ENCODE measurements around the gene PPP2R3A.
"Not testable (repeated sequence)": the region's sequence is repeated elsewhere in the genome, so short reads cannot be mapped to it uniquely, and the experiment has no call there.

PPP2R3A gene

GRCh38 chr3:136187868-136188267 lies 222.3 kb downstream of the PPP2R3A start:
- DNase-seq = no peak
- Mint-ChIP-seq H3K4me3 (no peak overlapping the region), H3K4me1 (peaks cover 83% of the 10 kb centered on the region), H3K27me3 (no peaks in the 10 kb centered on the region), H3K9me3 (no peaks in the 10 kb centered on the region), H3K27ac (no peak overlapping the region), H3K36me3 (peaks cover 30% of the 10 kb centered on the region)
- CTCF ChIA-PET = no interaction called here

GRCh38 chr3:136189043-136189442 lies 223.5 kb downstream of the PPP2R3A start:
- H3K27me3 Mint-ChIP-seq = no peaks in the 10 kb centered on the region

GRCh38 chr3:136189859-136190617 lies 224.5 kb downstream of the PPP2R3A start:
- CTCF ChIA-PET = no interaction called here
- Mint-ChIP-seq H3K4me1 (peaks cover 68% of the 10 kb centered on the region), H3K4me3 (no peak overlapping the region), H3K36me3 (peaks cover 49% of the 10 kb centered on the region), H3K9me3 (no peaks in the 10 kb centered on the region), H3K27ac (no peak overlapping the region), H3K27me3 (no peaks in the 10 kb centered on the region)
- no peak for DNase-seq

More at GRCh38 chr3:136189043-136189442, 223.5 kb downstream of the PPP2R3A start:
- H3K4me1 Mint-ChIP-seq = peaks cover 74% of the 10 kb centered on the region
- no peak for DNase-seq
- H3K4me3 Mint-ChIP-seq = no peak overlapping the region
- no peaks in the 10 kb centered on the region for H3K9me3 Mint-ChIP-seq
- H3K36me3 Mint-ChIP-seq = peaks cover 39% of the 10 kb centered on the region
- H3K27ac Mint-ChIP-seq = no peak overlapping the region
- CTCF ChIA-PET = interaction anchor here (0.6 kb wide), 1 partner anchor 1603 kb away, joined by 3 read pairs; no protein-coding TSS in a partner anchor

DNA sequence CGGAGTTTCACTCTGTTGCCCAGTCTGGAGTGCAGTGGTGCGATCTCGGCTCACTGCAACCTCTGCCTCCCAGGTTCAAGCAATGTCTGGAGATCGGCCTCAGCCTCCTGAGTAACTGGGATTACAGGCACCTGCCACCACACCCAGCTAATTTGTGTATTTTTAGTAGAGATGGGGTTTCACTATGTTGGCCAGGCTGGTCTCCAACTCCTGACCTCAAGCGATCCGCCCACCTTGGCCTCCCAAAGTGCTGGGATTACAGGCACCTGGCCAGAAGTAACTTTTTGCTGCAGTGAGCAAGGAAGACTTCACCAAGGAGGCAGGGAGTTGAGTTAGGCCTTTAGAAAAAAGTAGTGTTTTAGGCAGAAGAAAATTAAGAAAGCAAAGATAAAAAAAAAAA lies 226.7 kb downstream of the PPP2R3A start:
- H3K9me3 Mint-ChIP-seq, DNase-seq, H3K27me3 Mint-ChIP-seq: not testable (repeated sequence)
- CTCF ChIA-PET = interaction anchor here (0.6 to 1.5 kb wide), 4 partner anchors 11 to 560 kb away, joined by 3 to 5 read pairs (median 3); partner anchors contain the start of gene STAG1
- H3K4me3 Mint-ChIP-seq = peak overlapping the region; percentile 99
- H3K27ac Mint-ChIP-seq = peak overlapping the region; percentile 82
- H3K4me1 Mint-ChIP-seq = peaks cover 54% of the 10 kb centered on the region
- H3K36me3 Mint-ChIP-seq = peaks cover 49% of the 10 kb centered on the region

GRCh38 chr3:136192831-136193230 lies 227.3 kb downstream of the PPP2R3A start:
- Mint-ChIP-seq H3K27ac (peak overlapping the region; percentile 82), H3K4me3 (peak overlapping the region; percentile 99), H3K36me3 (peaks cover 49% of the 10 kb centered on the region), H3K9me3 (no peaks in the 10 kb centered on the region), H3K4me1 (peaks cover 55% of the 10 kb centered on the region), H3K27me3 (peaks cover 6% of the 10 kb centered on the region)
- CTCF ChIA-PET = interaction anchor here (0.6 to 1.5 kb wide), 4 partner anchors 12 to 560 kb away, joined by 3 to 5 read pairs (median 3); partner anchors contain the start of gene STAG1
- DNase-seq = no peak

DNA sequence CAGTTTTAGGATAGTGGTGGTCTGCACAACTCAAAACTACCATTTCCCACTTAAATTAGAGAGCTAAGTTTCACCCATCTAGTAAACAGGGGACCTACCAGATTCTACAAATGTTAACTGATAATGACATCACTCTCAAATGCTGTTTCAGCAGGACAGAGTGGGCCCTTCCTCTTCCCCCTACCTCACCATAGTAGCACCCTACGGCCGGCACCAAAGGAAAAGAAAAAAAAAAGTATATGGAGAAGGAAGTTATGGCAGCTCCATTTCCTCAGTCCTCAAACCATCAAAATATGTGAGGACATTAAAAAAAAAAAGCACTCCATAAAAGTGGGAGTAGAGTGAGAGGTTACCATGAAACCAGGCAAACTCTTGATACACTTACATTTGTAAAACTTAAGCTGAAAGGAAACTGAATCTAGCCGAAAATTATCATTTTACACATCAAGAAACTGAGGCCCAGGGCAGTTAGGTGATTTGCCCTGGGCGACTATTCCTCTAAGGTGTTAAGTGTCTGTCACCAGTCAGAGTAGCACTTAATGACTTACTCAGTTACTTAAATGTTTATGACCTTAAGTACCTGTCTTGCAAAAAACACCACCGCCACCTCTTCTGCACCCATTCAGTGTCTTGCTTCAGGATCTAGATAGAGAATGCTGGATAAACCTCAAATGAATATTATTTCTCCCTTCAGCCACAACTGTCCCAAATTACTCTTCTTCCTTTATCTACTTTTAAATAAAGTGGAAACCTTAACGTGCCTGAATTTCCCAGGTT lies 227.9 kb downstream of the PPP2R3A start:
- H3K4me1 Mint-ChIP-seq = peaks cover 55% of the 10 kb centered on the region
- H3K4me3 Mint-ChIP-seq = peak overlapping the region; percentile 99
- DNase-seq = no peak
- peaks cover 6% of the 10 kb centered on the region for H3K27me3 Mint-ChIP-seq
- CTCF ChIA-PET = interaction anchor here (0.6 to 1.9 kb wide), 6 partner anchors 12 to 559 kb away, joined by 3 to 8 read pairs (median 4); partner anchors contain the start of gene STAG1
- H3K27ac Mint-ChIP-seq = peak overlapping the region; percentile 96
- H3K9me3 Mint-ChIP-seq = peaks cover 5% of the 10 kb centered on the region
- H3K36me3 Mint-ChIP-seq = peaks cover 50% of the 10 kb centered on the region

DNA sequence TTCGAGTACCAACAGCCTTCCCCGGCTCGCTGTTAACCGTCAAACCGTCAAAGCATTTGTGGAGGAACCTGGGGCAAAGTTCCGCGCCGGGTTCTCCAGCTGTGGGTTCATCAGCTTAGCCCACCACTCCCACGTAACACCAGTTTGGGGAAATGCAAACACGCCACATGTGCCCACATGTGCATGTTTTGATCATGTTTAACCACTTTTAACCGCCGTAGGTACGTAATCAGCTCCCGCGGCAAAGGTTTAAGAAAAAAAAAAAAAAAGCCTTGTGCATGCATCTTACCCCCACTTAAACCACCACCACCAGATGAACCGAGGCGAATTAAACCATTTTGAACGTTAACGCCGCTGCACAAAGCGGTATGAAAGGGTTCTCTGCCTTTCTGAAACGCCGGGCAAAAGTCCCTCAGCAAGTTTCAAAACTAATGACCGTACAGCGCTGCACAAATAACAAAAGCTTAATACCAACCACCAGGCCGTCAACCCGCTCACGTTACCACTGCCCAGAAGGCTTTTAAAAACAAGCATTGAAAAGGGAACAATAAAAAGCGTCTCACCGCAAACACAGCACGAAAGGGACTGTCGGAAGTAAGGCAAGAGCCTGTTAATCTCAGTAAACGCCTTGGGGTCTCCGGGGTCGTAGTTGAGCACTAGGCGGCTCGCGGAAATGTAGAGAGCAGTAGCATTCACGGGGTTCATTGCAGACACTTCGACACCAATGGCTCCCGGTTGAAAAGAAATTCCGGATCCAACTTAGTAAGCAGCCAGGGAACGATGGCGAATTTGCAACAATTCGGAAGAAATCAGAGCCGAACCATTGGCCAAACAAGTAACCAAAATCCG lies 229.1 kb downstream of the PPP2R3A start:
- Mint-ChIP-seq H3K27ac (peak overlapping the region; percentile 96), H3K4me1 (peaks cover 45% of the 10 kb centered on the region), H3K36me3 (peaks cover 45% of the 10 kb centered on the region), H3K4me3 (peak overlapping the region; percentile 99), H3K9me3 (peaks cover 5% of the 10 kb centered on the region), H3K27me3 (peaks cover 6% of the 10 kb centered on the region)
- DNase-seq = peak; percentile 58
- CTCF ChIA-PET = interaction anchor here (1.9 kb wide), 1 partner anchor 558 kb away, joined by 8 read pairs; the partner anchor contains the start of gene STAG1

DNA sequence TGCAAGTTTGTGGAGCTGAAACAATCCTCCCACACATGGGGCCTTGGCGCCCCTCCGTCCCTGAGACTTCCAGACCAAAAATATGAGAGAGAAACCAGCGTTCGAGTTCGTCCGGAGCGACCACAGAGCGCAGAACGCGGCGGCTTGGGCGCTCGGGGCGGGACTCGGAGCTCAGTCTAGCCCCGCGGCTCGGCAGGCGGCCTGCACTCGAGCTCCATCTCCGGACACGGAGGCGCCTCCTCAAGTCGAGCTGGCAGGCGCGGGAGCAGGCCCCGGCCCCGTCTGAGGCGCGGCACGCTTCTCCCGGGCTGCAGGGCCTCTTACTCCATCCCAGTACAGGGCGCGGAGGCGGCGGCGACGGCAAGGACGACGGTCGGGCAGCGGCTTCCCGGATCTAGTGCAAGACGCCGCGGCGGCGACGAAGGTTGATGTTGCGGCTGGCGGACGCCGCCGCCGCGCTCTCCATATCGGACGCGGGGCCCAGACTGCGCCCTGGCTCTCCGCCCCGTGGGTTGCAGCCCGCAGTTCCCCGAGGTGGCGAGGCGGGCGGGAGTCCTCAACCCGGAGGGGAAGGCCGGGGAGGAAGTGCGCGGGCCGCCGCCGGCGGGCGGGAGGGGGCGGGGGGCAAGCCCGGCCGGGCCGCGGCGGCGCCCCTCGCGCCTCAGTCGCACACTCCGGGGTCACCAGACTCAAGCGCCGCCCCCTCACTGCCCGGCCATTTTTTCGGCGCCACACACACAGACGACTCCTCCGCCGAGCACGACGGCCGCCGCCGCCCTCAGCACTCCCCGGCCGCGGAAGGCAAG lies 229.9 kb downstream of the PPP2R3A start:
- Mint-ChIP-seq H3K27me3 (peaks cover 9% of the 10 kb centered on the region), H3K4me1 (peaks cover 37% of the 10 kb centered on the region), H3K9me3 (peaks cover 5% of the 10 kb centered on the region), H3K27ac (peak overlapping the region; percentile 96), H3K36me3 (peaks cover 41% of the 10 kb centered on the region), H3K4me3 (peak overlapping the region; percentile 99)
- CTCF ChIA-PET = interaction anchor here (1.9 to 2.1 kb wide), 2 partner anchors 557 kb away, joined by 8 to 12 read pairs; partner anchors contain the start of gene STAG1
- DNase-seq = peak; percentile 83

DNA sequence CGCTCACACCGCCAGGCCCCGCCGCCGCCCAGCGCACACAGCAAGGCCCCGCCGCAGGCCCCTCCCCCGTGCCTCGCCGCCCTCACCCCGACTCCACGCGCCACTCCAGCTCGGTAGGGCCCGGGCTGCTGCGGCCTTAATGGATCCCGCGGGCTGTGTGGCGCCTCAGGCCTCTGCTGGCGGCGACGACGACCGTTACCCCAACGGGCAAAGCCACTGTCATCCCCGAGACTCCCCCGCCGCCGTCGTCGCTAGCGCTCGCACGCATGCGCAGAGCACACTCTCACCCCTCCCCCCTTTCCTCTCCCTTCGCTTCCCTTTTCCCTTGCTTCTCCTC lies 230.5 kb downstream of the PPP2R3A start, which contains the start of gene MSL2:
Gene MSL2, minus strand, starts transcription at position 272 of the 337 bp plus-strand sequence. CDS start 1,222 bp downstream, outside the sequence.
- CTCF ChIA-PET = interaction anchor here (2.1 kb wide), 1 partner anchor 557 kb away, joined by 12 read pairs; the partner anchor contains the start of gene STAG1
- Mint-ChIP-seq H3K9me3 (peaks cover 5% of the 10 kb centered on the region), H3K4me1 (peaks cover 31% of the 10 kb centered on the region), H3K36me3 (peaks cover 35% of the 10 kb centered on the region), H3K27me3 (peaks cover 10% of the 10 kb centered on the region), H3K4me3 (peak within 1 kb of the TSS; percentile 99), H3K27ac (peak within 1 kb of the TSS; percentile 96)
- DNase-seq = no peak

GRCh38 chr3:136196401-136197158 lies 231.1 kb downstream of the PPP2R3A start:
- H3K4me1 Mint-ChIP-seq = peaks cover 26% of the 10 kb centered on the region
- peak overlapping the region; percentile 99 for H3K4me3 Mint-ChIP-seq
- peaks cover 33% of the 10 kb centered on the region for H3K36me3 Mint-ChIP-seq
- H3K27ac Mint-ChIP-seq = peak overlapping the region; percentile 96
- CTCF ChIA-PET = interaction anchor here (0.9 to 2.1 kb wide), 4 partner anchors 53 to 817 kb away, joined by 3 to 12 read pairs (median 4); partner anchors contain the start of genes PCCB and STAG1
- DNase-seq = peak; percentile 99
- peaks cover 10% of the 10 kb centered on the region for H3K27me3 Mint-ChIP-seq
- peaks cover 5% of the 10 kb centered on the region for H3K9me3 Mint-ChIP-seq

GRCh38 chr3:136197159-136197793 lies 231.7 kb downstream of the PPP2R3A start:
- CTCF ChIA-PET = interaction anchor here (0.9 to 2.1 kb wide), 5 partner anchors 48 to 817 kb away, joined by 3 to 12 read pairs (median 3); partner anchors contain the start of genes PCCB and STAG1
- Mint-ChIP-seq H3K27ac (peak overlapping the region; percentile 96), H3K9me3 (peaks cover 5% of the 10 kb centered on the region), H3K4me1 (peaks cover 19% of the 10 kb centered on the region), H3K36me3 (peaks cover 26% of the 10 kb centered on the region), H3K4me3 (peak overlapping the region; percentile 99), H3K27me3 (peaks cover 11% of the 10 kb centered on the region)
- no peak for DNase-seq
